K562 (cell line): ENCODE data around the gene KNCN. TPM values are rescaled to one million over a fixed set of nuclear protein-coding genes. Genes with fewer than 3 reads are reported as not detected.
A peak's percentile ranks its signal among the peaks of the same experiment; 100 is the strongest.

Experiments used
- FOXJ3 ChIP-seq: sonication (generic); formaldehyde crosslinking; IDR thresholded peaks from 2 replicates; pipeline ENCODE4 v1.4.0; 2020; ENCODE audit warnings: mild to moderate bottlenecking, missing genetic modification reagents
- KLF16 ChIP-seq: IDR thresholded peaks from 2 replicates; pipeline ENCODE4 v1.6.1; 2016; ENCODE audit warnings: antibody characterized with exemption
- MTA3 ChIP-seq: fragments of 450-650 bp; formaldehyde crosslinking; IDR thresholded peaks from 2 replicates; pipeline ENCODE4 v1.6.1; 2017; ENCODE audit warnings: mild to moderate bottlenecking, borderline replicate concordance
- RBFOX2 ChIP-seq: fragments of 200-400 bp; formaldehyde crosslinking; IDR thresholded peaks from 2 replicates; pipeline ENCODE4 v1.6.1; 2017; ENCODE audit warnings: low read depth, mild to moderate bottlenecking, low read length, moderate library complexity
- RCOR1 ChIP-seq, 2 experiments: IDR thresholded peaks; 2 replicates each; pipeline ENCODE4 v1.6.1; 2012; ENCODE audit warnings: low read depth in 2 of 2, low read length in 2 of 2, borderline replicate concordance in 1 of 2, improper control_type of control experiment in 1 of 2
- SMAD4 ChIP-seq: fragments of 250-450 bp; sonication (Bioruptor Pico); conservative IDR thresholded peaks from 2 replicates; pipeline ENCODE4 v1.8.0; 2021; ENCODE audit warnings: inconsistent platforms, mild to moderate bottlenecking, moderate library complexity
- SOX6 ChIP-seq: fragments of 450-650 bp; IDR thresholded peaks from 2 replicates; pipeline ENCODE4 v1.6.1; 2014; ENCODE audit warnings: mild to moderate bottlenecking
- TAL1 ChIP-seq: fragments of 450-650 bp; IDR thresholded peaks from 2 replicates; pipeline ENCODE4 v1.6.1; 2016; ENCODE audit warnings: mild to moderate bottlenecking
- ZNF263 ChIP-seq: sonication (generic); formaldehyde crosslinking; IDR thresholded peaks from 2 replicates; pipeline ENCODE4 v1.8.0; 2022; ENCODE audit warnings: mild to moderate bottlenecking, missing genetic modification reagents, borderline replicate concordance
- polyA plus RNA-seq, 8 experiments: library from polyadenylated mRNA; depleted of rRNA in 4 of 8; stranded (reverse) in 5 of 8; unstranded in 3 of 8; fragments of >200 nt; fragmentation: Nextera tagmentation in 2 of 8; fragmentation: Illumina TruSeq in 1 of 8; extraction: Ambion mirVana in 2 of 8; extraction: Trizol in 1 of 8; gene quantifications; 2 replicates each; pipeline versions ENCODE4 v1.2.1 to v1.2.3, GENCODE V29; 2011 to 2014; ENCODE audit warnings: inconsistent platforms in 1 of 8, missing spikeins in 1 of 8
- total RNA-seq, 7 experiments: library from RNA; depleted of rRNA in 6 of 7; stranded (reverse); fragments of >200 nt in 6 of 7; fragmentation: Illumina TruSeq in 2 of 7; extraction: Trizol in 2 of 7; gene quantifications; 2 replicates each; pipeline versions ENCODE4 v1.2.1 to v1.2.3, GENCODE V29; 2011 to 2021; ENCODE audit warnings: low replicate concordance in 1 of 7
- TF ChIP-seq, protein P1 (sequence below): fragments of 250-450 bp; sonication (Bioruptor Pico); IDR thresholded peaks from 2 replicates; pipeline ENCODE4 v1.8.0; 2021; ENCODE audit warnings: mild to moderate bottlenecking, moderate library complexity
- TF ChIP-seq, protein P2 (sequence below): fragments of 450-650 bp; conservative IDR thresholded peaks from 2 replicates; pipeline ENCODE4 v1.6.1; 2016; ENCODE audit warnings: missing genetic modification characterization, low read depth, mild to moderate bottlenecking, missing compliant biosample characterization, moderate library complexity
- TF ChIP-seq, protein P3 (sequence below): fragments of 250-450 bp; sonication (Bioruptor Pico); IDR thresholded peaks from 2 replicates; pipeline ENCODE4 v1.5.0; 2020; ENCODE audit warnings: mild to moderate bottlenecking, borderline replicate concordance
- TF ChIP-seq, protein P4 (sequence below): fragments of 450-650 bp; IDR thresholded peaks from 2 replicates; pipeline ENCODE4 v1.6.1; 2014; ENCODE audit warnings: low read depth, mild to moderate bottlenecking, moderate library complexity, borderline replicate concordance

The KNCN gene
- total and polyA plus RNA-seq, 9 of the 15 experiments (the other 6 are each of a cell fraction or from before 2014, with no cell fraction given), result not detected

DNA sequence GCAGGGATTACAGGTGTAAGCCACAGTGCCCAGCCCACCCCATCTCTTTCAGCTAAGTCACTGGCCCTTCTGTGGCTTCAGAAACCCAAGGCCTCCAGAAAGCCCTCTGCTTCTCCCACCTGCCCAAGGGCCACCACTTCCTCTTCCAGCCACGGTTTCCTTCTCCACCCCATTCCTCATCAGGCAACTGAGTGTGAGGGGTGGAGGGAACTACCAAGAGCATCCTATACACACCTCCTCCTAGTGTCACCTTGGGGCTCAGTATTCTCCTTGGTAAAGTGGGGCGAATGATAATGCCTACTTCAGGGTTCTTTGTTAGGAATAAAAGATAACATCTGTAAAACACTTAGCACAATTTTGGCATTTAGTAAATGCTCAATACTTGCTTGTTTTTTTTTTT lies 30.0 kb downstream of the KNCN start (continued):
- TF ChIP-seq, protein P1, sequence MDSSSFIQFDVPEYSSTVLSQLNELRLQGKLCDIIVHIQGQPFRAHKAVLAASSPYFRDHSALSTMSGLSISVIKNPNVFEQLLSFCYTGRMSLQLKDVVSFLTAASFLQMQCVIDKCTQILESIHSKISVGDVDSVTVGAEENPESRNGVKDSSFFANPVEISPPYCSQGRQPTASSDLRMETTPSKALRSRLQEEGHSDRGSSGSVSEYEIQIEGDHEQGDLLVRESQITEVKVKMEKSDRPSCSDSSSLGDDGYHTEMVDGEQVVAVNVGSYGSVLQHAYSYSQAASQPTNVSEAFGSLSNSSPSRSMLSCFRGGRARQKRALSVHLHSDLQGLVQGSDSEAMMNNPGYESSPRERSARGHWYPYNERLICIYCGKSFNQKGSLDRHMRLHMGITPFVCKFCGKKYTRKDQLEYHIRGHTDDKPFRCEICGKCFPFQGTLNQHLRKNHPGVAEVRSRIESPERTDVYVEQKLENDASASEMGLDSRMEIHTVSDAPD (CRISPR knock-in tag), result no peak
- TF ChIP-seq FOXJ3 (no peak), RCOR1 (IDR thresholded peaks at IDR 0.05; ENCODE audit: borderline replicate concordance in 1 of 2, low read depth in 2 of 2, low read length in 2 of 2) (peak in 1 of 2 experiments; percentile 18; a peak in 1 of 4 replicates), TAL1 (no peak), ZNF263 (CRISPR knock-in tag) (no peak), RBFOX2 (no peak), MTA3 (no peak), SOX6 (0 out of 2 replicates have a peak, but pooled peaks have one; percentile 13), SMAD4 (CRISPR knock-in tag) (no peak), KLF16 (no peak)
- TF ChIP-seq, protein P2, sequence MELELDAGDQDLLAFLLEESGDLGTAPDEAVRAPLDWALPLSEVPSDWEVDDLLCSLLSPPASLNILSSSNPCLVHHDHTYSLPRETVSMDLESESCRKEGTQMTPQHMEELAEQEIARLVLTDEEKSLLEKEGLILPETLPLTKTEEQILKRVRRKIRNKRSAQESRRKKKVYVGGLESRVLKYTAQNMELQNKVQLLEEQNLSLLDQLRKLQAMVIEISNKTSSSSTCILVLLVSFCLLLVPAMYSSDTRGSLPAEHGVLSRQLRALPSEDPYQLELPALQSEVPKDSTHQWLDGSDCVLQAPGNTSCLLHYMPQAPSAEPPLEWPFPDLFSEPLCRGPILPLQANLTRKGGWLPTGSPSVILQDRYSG, result no peak
- TF ChIP-seq, protein P3, sequence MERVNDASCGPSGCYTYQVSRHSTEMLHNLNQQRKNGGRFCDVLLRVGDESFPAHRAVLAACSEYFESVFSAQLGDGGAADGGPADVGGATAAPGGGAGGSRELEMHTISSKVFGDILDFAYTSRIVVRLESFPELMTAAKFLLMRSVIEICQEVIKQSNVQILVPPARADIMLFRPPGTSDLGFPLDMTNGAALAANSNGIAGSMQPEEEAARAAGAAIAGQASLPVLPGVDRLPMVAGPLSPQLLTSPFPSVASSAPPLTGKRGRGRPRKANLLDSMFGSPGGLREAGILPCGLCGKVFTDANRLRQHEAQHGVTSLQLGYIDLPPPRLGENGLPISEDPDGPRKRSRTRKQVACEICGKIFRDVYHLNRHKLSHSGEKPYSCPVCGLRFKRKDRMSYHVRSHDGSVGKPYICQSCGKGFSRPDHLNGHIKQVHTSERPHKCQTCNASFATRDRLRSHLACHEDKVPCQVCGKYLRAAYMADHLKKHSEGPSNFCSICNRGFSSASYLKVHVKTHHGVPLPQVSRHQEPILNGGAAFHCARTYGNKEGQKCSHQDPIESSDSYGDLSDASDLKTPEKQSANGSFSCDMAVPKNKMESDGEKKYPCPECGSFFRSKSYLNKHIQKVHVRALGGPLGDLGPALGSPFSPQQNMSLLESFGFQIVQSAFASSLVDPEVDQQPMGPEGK (CRISPR knock-in tag), result no peak
- TF ChIP-seq, protein P4, sequence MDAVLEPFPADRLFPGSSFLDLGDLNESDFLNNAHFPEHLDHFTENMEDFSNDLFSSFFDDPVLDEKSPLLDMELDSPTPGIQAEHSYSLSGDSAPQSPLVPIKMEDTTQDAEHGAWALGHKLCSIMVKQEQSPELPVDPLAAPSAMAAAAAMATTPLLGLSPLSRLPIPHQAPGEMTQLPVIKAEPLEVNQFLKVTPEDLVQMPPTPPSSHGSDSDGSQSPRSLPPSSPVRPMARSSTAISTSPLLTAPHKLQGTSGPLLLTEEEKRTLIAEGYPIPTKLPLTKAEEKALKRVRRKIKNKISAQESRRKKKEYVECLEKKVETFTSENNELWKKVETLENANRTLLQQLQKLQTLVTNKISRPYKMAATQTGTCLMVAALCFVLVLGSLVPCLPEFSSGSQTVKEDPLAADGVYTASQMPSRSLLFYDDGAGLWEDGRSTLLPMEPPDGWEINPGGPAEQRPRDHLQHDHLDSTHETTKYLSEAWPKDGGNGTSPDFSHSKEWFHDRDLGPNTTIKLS, result no peak
- TF ChIP-seq, all 486 proteins: peak for 15
